ENCODE results near the gene POLD1. TPM values are rescaled to one million over a fixed set of nuclear protein-coding genes. Genes with fewer than 3 reads are reported as not detected.
"Not testable (repeated sequence)": the region's sequence is repeated elsewhere in the genome, so short reads cannot be mapped to it uniquely, and the experiment has no call there.

The POLD1 gene
- total RNA-seq, 2 donors from 2014 or later = 12.0 to 13.4 TPM

DNA sequence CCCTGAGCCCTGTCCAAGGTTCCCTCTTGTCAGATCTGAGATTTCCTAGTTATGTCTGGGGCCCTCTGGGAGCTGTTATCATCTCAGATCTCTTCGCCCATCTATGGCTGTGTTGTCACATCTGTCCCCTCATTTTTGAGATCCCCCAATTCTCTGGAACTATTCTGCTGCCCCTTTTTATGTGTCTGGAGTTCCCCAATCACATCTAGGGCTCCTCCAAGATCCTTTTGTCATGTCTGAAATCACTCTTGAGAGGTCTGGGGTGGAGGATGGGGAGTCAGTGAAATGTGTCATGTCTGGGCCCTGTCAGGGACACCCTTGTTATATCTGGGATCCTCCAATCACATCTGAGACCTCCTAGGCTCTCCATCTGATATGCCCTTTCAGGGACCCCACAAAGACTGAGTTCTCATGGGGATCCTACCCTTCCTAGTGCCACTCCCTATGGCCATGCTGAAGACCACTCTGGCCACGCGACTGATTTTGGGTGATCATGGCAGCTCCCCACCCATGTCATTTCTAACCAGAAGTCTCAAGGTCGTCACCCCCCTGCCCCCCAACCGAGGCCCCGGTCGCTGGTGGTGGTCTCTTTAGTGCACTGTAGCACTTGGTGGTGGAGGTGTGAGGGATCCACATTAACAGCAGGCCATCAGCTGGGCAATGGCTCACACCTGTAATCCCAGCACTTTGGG is 44.8 kb downstream of the POLD1 start:
- ATAC-seq (no peak), DNase-seq (no peak)
- intact Hi-C loops (cut with DNase I) = no loop called here

- intact Hi-C loops (cut with DNase I) = no loop called here
- ATAC-seq = no peak
- DNase-seq = no peak
Measured at GRCh38 chr19:50430888-50431342, 46.8 kb downstream of the POLD1 start.

GRCh38 chr19:50431343-50432220 is 47.4 kb downstream of the POLD1 start:
- intact Hi-C loops (cut with DNase I) = no loop called here
- ATAC-seq (peak; percentile 93 to 94), DNase-seq (peak; percentile 84)

GRCh38 chr19:50432221-50433028 is 48.3 kb downstream of the POLD1 start, which contains the start of gene MYBPC2:
TSS of gene MYBPC2 (plus strand) at chr19:50432892. CDS start at chr19:50432954, 62 bp downstream.
- peak; percentile 4 to 7 for ATAC-seq
- intact Hi-C loops (cut with DNase I) = no loop called here
- DNase-seq = no peak

- intact Hi-C loops (cut with DNase I) = no loop called here
- ATAC-seq = no peak
- no peak for DNase-seq
Measured at GRCh38 chr19:50433201-50434180, 49.3 kb downstream of the POLD1 start.

GRCh38 chr19:50434525-50434924 is 50.4 kb downstream of the POLD1 start:
- no peak for DNase-seq
- no peak for ATAC-seq
- intact Hi-C loops (cut with DNase I) = no loop called here

GRCh38 chr19:50435221-50435620 is 51.1 kb downstream of the POLD1 start:
- intact Hi-C loops (cut with DNase I) = no loop called here
- DNase-seq (no peak), ATAC-seq (no peak)

DNA sequence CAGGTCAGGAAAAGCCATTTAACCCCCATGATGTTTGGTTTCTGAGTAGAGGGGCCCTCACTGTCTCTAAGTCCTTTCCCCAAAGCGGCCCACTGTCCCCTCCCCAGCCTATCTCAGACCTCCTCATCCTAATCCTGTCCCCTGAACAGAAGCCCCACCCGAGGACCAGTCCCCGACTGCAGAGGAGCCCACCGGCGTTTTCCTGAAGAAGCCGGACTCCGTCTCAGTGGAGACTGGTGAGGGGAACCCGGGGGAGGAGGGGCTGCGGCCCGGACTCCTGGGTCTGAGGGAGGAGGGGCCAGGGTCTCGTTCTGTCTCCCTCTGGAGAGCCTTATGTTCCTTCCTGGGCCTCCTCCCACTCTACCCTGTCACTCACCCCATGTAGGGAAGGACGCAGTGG is 51.5 kb downstream of the POLD1 start:
- ATAC-seq = no peak
- intact Hi-C loops (cut with DNase I) = no loop called here
- DNase-seq = no peak

GRCh38 chr19:50437862-50438449 is 53.8 kb downstream of the POLD1 start:
- DNase-seq (no peak), ATAC-seq (no peak)
- intact Hi-C loops (cut with DNase I) = no loop called here

GRCh38 chr19:50439130-50439529 is 55.0 kb downstream of the POLD1 start:
- ATAC-seq; intact Hi-C loops (cut with DNase I); DNase-seq: not testable (repeated sequence)

DNA sequence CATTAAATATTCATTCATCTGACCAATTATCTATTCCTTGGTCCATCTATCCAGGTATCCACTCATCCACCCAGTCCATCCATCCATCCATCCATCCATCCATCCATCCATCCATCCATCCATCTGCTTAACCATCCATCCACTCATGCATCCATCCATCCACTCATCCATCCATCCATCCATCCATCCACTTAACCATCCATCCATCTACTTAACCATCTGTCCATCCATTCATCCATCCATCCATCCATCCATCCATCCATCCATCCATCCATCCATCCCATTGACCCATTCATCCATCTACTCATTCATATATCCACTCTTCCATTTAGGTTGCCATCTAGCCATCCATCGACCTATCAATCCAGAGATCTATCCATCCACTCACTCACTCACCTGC is 59.9 kb downstream of the POLD1 start:
- intact Hi-C loops (cut with DNase I) = no loop called here

DNA sequence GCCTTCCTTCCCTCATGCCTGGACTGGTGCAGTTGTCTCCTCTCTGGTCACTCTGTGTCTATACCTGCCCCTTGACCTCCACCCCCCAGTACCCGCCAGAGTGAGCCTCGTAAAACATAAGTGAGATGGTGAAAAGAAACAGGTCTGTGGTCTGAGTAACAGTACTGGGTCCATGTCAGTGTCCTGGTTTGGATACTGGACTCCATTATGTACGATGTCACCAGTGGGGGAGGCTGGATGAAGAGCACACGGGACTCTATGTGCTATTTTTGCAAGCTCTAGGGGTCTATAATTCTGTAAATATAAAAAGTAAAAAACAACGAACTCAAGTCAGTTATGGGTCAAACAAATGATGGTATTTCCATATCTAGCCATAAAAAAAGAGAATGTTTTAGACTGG is 62.9 kb downstream of the POLD1 start:
- intact Hi-C loops (cut with DNase I) = no loop called here
- ATAC-seq (no peak), DNase-seq (no peak)

More for the DNA sequence above, 59.9 kb downstream of the POLD1 start:
- DNase-seq (no peak), ATAC-seq (no peak)

DNA sequence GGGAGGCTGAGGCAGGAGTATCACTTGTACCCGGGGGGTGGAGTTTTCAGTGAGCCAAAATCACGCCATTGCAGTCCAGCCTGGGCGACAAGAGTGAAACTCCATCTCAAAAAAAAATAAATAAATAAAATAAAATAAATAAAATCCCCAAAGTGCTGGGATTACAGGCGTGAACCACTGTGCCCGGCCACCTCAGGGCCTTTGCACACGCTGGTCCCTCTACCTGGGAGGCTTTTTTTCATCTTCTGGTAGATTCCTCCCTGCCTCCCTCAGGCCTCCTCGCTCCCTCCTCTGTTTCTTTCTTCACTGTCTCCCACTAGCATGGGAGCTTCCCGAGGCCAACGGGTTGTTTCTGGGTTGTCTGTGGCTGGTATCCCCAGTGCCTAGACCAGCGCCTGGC is 63.6 kb downstream of the POLD1 start:
- intact Hi-C loops (cut with DNase I) = no loop called here
- DNase-seq (no peak), ATAC-seq (no peak)

DNA sequence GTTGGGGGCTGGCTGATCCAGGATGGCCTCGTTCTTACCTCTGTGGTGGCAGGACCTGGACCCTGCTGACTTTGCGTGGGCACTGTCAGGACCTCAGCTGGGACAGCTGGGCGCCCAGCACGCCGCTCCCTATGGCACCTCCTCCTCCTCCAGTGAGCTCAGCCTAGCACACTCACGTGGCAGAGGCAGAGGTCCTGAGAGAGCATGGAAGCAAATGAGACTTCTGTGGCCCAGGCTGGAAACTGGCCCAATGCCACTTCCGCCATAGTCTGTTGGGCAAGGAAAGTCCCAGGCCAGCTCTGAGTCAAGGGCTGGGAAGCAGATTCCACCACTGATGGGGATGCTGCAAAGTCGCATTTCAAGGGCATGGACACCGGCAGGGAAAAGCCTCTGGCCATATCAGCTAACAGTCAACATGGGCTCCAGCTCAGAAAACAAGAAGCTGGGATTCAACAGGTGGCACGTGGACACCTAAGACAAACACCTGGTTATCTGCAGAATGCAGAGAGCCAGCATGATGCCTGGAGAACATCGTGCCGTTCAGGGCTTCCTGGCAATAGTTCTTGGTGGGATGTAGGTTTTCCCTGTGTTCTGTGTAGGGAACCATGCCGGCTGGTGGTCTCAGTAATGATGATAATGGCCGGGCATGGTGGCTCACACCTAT is 65.2 kb downstream of the POLD1 start:
- DNase-seq (no peak), ATAC-seq (no peak)
- intact Hi-C loops (cut with DNase I) = no loop called here

GRCh38 chr19:50450369-50451222 is 66.4 kb downstream of the POLD1 start:
- ATAC-seq (no peak), DNase-seq (no peak)
- intact Hi-C loops (cut with DNase I) = no loop called here

GRCh38 chr19:50451223-50451534 is 67.0 kb downstream of the POLD1 start:
- no peak for DNase-seq
- no peak for ATAC-seq
- intact Hi-C loops (cut with DNase I) = no loop called here

DNA sequence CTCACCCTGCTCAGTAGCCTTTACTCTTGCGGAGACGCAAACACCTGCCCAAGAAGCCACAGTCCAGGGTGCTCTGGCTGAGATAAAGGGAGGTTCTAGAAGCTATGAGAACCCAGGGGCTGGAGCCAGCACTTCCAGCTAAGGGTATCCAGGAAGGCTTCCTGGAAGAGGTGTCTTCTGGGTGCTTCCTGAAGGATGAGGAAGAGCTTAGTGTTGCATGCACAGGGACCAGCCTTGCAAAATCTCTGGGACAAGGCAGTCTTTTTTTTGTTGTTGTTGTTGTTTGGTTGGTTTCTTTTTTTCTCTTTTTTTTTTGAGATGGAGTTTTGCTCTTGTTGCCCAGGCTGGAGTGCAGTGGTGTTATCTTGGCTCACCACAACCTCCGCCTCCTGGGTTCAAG is 69.1 kb downstream of the POLD1 start:
- intact Hi-C loops (cut with DNase I) = no loop called here
- no peak for ATAC-seq

More for the DNA sequence above, 69.1 kb downstream of the POLD1 start:
- no peak for DNase-seq
